Vagina (tissue), 2 donors: ENCODE results near the gene AQP12B.

Experiments used
- CTCF ChIP-seq, 3 experiments: fragments of 450-650 bp in 2 of 3; fragments of 200-600 bp in 1 of 3; sonication (generic) in 1 of 3; IDR thresholded peaks; one replicate each; pipeline ENCODE4 v1.5.1; 2017 to 2019; ENCODE audit warnings: antibody characterized with exemption in 3 of 3, mild to moderate bottlenecking in 2 of 3, moderate library complexity in 2 of 3
- POLR2A ChIP-seq, 2 donors: fragments of 450-650 bp; IDR thresholded peaks; one replicate each; pipeline ENCODE4 v1.6.1; 2017; ENCODE audit warnings: antibody characterized with exemption in 2 of 2, mild to moderate bottlenecking in 2 of 2, moderate library complexity in 2 of 2
- POLR2AphosphoS5 ChIP-seq, 2 donors: sonication (generic); formaldehyde crosslinking; IDR thresholded peaks; one replicate each; pipeline ENCODE4 v1.9.0; 2017; ENCODE audit warnings: antibody characterized with exemption in 2 of 2, mild to moderate bottlenecking in 2 of 2, low read depth in 1 of 2; ENCODE audit not compliant: insufficient read depth in 1 of 2

- TF ChIP-seq CTCF (IDR thresholded peaks at IDR 0.05) (no peak), POLR2A (IDR thresholded peaks at IDR 0.05) (no peak), POLR2AphosphoS5 (IDR thresholded peaks at IDR 0.05; ENCODE audit: insufficient read depth in 1 of 2, low read depth in 1 of 2) (no peak)
These were observed 38.9 kb downstream of the AQP12B start for GRCh38 chr2:240643811-240644150.
